ENCODE results near the gene OST4.

The OST4 gene

DNA sequence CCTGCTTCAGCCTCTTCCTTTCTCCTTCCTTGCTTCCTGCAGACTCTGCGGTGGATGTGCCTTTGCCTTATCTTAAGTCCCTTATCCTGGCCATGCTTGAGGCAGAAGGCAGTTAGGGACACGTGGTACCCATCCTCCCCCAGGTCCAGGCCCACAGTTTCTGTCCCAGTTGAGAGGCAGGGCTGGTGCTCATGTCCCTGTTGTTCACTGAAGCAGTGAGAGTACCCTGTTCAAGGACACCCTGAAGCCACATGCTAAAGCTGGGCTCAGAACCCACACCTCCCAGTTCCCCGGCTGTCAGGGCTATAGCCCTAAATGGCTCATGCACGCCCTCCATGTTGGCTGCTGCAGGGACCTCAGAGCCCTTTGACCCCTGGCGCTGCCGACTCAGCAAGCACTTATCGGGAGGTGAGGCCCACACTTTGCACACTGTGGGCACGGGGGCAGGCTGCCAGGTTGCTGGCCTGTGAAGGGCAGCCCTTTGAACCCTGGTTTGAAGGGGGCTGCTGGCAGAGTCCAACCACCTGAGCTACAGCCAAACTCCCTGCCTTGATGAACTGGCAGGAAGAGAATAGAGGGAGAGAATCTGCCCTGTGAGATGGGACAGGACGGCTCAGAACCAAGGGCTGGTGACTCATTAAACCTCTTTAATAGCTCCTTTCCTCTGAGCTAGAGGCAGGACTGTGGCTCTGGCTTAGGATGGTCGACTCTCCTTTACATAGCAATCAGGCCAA is 21.4 kb upstream of the OST4 start:
- no peak for DNase-seq

DNA sequence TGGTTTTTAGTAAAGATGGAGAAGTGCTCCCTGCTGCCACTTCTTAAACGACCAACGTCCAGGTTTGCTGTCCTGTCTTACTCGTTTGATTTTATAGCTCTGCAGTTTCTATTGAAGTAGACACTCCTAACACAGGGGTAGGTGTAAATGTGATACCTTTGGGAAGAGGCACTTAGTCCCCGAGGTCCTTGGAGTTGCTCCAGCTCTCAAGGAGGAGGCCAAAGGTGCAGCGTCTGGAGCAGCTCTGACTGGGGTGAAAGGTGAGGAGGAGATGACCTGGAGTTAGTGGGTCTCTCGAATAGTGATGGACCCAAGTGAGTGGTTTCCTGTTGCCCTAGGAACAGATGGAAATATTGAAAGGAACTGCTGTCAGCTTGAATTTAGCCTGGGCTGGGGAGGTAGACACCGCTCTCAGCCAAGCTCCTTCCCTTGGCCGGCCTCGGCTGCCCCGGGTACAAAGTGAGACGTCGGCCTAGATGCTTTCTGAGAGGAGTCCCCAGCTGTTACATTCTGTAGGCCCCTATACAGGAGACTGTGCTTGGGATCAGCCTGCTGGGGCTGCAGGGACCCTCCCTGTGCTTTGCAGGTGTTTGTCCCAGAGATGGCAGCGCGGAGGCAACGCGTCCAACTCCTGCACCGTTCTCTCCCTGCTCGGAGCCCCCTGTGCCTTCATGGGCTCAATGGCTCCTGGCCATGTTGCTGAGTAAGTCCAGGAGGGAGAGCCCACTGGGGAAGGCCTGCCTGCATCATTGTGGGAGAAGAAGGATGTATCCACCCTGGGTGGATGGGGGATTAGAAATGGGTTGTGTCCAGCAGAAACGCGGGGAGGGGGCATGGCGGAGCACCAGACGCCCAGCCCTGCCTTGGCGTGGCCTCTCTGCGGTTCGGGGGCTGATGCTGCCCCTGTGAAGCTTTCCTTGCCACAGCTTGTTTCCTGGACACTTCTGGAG is 20.6 kb upstream of the OST4 start:
- DNase-seq: no peak

DNA sequence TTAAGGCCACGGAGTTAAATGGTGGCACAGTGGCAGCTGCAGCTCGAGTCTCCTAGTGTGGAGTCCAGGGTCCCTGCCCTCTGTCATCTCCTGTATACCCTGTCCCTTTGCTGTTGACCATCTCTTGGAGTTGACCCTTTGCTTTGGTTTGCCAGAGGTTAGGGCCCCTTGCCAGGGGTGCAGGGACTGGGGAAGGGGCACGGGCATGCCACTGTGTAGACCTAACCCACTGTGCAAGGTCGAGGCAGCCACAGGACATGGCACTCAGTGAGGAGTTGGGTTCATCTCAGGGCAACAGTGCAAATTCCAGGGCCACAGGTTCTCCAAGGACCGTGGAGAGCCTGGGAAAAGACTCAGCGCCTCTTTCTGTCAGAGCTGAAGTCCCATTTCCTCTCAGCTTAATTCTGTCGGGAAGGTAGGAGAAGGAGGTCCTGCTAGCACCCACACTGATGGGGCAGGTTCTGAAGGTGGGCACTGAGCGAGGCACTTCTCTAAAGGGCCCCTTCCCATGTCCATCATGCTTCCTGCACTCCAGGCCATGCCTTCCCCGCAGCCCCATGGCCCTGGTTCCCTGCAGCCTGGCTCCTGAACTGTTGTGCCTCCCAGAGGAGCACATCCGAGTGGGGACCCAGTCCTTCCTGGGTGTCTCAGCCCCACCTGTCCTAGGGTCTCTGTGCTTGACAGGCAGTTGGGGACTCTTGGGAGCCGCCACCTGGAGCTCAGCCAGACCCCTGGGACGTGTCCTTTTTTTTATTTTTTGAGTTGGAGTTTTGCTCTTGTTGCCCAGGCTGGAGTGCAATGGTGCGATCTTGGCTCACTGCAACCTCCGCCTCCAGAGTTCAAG is 17.9 kb upstream of the OST4 start:
- no peak for DNase-seq

DNA sequence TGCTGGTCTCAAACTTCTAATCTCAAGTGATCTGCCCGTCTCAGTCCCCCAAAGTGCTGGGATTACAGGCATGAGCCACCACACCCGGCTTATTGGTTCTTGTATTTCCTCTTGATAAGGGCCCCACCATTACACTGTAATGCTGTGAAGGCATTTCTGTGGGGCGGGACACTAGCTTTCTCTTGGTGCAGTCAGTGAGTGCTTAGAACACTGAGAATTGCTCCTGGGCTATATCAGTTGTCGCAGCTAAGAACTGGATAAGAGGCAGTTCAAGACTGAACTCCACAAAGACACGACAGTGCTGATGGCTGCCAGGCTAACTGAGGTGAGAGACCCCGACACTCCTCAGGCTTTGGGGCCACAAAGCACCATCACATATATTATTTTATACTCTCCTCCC is 17.2 kb upstream of the OST4 start:
- no peak for DNase-seq

DNA sequence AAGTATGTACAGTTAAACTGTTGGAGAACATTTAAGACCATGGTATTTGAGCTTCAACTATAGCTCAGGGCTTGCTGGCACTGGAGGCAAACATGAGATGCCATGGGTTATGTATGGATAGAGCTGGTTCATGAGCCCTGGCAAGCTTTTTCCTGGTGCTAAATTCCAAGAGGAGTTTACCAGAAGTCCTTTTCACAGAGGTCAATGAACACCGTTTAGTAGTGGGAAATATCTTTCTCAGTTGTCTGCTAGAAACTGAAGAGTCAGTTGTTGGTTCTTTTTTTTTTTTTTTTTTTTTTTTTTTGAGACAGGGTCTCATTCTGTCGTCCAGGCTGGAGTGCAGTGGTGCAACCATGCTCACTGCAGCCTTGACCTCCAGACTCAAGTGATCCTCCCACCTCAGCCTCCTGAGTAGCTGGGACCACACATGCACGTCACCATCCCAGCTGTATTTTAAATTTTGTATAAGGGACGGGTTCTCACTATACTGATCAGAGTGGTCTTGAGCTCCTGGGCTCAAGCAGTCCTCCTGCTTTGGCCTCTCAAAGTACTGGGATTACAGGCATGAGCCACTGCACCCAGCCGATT is 16.5 kb upstream of the OST4 start:
- no peak for DNase-seq

DNA sequence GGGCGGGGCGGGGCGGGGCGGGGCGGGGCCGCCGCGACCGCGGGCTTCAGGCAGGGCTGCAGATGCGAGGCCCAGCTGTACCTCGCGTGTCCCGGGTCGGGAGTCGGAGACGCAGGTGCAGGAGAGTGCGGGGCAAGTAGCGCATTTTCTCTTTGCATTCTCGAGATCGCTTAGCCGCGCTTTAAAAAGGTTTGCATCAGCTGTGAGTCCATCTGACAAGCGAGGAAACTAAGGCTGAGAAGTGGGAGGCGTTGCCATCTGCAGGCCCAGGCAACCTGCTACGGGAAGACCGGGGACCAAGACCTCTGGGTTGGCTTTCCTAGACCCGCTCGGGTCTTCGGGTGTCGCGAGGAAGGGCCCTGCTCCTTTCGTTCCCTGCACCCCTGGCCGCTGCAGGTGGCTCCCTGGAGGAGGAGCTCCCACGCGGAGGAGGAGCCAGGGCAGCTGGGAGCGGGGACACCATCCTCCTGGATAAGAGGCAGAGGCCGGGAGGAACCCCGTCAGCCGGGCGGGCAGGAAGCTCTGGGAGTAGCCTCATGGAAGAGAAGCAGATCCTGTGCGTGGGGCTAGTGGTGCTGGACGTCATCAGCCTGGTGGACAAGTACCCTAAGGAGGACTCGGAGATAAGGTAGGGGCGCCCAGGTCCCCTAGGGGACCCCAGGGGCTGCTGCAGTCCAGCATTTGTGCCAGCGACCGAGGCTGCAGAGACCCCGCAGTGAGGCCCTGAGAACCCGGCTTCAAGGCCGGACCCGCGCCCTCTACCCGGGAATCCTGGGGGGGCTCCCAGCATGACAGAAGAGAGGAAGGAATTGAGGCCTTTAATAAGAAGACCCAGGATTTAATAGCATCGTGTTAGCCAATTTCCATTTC is 15.5 kb upstream of the OST4 start, which contains the start of gene KHK:
Gene KHK, plus strand, starts transcription at position 49 of the 870 bp plus-strand sequence. Its CDS starts 488 bp downstream, at position 537.
- DNase-seq: peak; percentile 71 to 92 (median 90)

DNA sequence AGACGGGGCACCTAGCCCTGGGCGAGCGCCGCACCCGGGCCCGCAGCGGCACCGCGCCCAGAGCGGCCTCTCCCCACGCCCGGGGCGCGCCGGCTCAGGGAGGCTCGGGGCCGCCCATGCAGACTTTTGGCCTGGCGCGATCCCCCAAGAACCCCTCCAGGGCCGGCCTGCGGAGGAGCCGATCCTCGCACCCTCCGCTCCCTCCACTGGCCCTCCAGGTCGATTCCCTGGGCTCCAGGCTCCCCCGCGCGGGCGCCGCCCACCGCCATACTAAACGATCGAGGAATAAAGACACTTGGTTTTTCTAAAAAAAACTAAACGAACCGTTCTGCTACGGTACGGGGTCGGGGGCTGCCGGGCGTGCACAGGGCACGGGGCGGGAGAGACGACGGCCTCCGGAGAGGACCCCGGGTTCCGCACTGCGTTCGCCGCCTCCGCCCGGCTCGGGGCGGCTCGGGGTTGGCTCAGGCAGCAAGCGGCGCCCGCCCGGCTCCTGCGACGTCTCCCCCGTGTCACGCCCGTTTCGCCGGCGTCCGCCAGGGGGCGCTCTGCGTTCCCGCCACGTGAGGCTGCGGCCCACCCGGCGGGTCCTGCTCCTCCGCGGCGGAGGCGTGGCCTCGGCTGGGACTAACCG is 14.8 kb upstream of the OST4 start:
- DNase-seq: peak; percentile 97 to 98 (median 97)

DNA sequence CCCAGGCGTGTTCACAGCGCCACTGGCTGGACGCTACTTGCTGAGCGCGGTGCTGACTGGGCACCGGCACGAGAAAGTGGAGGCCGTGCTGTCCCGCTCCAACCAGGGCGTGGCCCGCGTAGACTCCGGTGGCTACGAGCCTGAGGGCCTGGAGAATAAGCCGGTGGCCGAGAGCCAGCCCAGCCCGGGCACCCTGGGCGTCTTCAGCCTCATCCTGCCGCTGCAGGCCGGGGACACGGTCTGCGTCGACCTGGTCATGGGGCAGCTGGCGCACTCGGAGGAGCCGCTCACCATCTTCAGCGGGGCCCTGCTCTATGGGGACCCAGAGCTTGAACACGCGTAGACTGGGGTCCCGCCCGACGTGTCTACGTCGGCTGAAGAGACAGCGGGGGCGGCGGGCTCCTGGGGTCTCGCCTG is 14.2 kb upstream of the OST4 start:
- DNase-seq: peak in 2 of 3 experiments; percentile 70 to 79

DNA sequence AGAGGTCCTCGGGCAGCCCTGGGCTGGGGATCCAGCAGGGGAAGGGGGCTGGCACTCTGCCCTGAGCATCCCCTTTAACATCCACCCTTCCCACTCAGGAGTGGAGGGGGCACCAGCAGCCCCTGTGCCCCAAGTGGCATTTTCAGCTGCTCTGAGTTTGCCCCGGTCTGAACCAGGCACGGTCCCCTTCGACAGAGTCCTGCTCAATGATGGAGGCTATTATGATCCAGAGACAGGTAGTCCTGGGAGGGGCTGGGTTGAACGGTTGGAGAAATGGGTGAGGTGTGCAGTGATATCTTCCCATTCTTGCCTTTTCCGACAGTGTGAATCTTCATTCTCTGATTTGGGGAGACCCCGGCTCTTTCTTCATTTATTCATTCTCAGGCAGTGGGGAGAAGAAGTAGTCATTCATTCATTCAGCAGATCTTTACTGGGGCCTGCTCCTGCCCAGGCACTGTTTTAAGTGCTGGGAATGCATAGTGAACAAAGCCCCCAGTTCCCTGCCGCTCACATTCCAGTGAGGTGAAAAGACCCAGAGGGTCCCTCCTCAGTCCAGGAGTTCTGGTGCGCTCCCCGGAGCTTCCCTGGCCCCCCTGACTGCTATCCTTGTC is 13.7 kb upstream of the OST4 start:
- DNase-seq: no peak

DNA sequence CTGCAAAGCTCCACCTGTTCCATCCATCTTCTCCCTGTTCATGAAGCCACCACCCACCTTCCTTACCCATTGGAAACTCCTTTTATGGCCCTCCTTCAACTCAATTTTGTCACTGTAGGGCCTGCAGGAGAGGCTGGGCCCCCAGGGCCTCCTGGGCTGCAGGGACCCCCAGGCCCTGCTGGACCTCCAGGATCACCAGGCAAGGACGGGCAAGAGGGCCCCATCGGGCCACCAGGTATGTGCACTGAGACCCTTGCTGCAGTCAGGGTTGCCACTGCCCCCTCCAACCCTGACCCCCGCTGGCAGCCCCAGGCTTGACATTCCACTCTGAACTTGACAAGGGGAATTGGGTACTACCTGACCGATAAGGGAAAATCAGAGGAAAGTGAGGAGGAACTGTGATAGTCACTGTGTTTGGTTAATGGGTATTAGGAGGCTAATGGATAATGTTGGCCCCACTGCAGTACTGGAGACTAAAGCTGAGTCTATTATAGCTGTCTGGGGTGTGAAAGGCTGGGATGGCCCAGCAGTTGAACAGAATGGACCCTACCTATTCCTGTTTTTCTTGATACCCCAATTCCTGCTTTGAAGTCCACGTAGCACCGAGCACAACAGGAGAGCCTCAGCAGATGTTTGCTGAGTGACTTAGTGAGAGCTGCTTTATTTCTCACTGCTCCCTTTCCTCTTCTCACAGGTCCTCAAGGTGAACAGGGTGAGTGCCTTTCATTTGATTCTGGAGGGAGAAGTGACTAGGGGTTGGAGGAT is 13.0 kb upstream of the OST4 start:
- DNase-seq: no peak

DNA sequence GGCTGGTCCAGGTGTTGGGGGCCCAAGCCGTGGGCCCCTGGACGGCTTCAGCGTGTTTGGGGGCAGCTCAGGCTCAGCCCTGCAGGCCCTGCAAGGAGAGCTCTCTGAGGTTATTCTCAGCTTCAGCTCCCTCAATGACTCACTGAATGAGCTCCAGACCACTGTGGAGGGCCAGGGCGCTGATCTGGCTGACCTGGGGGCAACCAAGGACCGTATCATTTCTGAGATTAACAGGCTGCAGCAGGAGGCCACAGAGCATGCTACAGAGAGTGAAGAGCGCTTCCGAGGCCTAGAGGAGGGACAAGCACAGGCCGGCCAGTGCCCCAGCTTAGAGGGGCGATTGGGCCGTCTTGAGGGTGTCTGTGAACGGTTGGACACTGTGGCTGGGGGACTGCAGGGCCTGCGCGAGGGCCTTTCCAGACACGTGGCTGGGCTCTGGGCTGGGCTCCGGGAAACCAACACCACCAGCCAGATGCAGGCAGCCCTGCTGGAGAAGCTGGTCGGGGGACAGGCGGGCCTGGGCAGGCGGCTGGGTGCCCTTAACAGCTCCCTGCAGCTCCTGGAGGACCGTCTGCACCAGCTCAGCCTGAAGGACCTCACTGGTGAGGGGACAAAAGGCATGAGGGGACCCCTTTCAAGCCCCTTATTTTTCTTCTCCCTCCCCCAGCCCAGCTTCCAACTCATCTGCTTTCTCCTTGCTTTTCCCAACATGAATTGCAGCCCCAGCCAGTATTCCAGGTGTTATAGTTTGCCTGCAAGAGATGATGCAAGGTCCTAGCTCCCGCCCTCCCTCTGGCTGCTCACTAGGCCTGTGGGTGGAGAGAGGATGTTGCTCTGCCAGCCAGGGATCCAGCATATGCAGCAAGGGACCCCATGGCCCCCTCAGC is 12.2 kb upstream of the OST4 start:
- no peak for DNase-seq

DNA sequence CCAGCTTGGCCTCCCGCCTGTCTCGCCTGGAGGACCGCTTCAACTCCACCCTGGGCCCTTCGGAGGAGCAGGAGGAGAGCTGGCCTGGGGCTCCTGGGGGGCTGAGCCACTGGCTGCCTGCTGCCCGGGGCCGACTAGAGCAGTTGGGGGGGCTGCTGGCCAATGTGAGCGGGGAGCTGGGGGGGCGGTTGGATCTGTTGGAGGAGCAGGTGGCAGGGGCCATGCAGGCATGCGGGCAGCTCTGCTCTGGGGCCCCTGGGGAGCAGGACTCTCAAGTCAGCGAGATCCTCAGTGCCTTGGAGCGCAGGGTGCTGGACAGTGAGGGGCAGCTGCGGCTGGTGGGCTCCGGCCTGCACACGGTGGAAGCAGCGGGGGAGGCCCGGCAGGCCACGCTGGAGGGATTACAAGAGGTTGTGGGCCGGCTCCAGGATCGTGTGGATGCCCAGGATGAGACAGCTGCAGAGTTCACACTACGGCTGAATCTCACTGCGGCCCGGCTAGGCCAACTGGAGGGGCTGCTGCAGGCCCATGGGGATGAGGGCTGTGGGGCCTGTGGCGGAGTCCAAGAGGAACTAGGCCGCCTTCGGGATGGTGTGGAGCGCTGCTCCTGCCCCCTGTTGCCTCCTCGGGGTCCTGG is 11.4 kb upstream of the OST4 start:
- DNase-seq: no peak

DNA sequence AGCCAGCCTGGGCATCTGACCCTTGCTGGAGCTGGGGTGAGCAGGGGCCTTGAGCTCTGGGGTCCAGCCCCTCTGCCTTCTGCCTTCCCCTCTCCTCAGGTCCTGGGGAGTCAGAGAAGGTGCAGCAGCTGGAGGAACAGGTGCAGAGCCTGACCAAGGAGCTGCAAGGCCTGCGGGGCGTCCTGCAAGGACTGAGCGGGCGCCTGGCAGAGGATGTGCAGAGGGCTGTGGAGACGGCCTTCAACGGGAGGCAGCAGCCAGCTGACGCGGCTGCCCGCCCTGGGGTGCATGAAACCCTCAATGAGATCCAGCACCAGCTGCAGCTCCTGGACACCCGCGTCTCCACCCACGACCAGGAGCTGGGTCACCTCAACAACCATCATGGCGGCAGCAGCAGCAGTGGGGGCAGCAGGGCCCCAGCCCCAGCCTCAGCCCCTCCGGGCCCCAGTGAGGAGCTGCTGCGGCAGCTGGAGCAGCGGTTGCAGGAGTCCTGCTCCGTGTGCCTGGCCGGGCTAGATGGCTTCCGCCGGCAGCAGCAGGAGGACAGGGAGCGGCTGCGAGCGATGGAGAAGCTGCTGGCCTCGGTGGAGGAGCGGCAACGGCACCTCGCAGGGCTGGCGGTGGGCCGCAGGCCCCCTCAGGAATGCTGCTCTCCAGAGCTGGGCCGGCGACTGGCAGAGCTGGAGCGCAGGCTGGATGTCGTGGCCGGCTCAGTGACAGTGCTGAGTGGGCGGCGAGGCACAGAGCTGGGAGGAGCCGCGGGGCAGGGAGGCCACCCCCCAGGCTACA is 10.7 kb upstream of the OST4 start:
- DNase-seq: no peak

DNA sequence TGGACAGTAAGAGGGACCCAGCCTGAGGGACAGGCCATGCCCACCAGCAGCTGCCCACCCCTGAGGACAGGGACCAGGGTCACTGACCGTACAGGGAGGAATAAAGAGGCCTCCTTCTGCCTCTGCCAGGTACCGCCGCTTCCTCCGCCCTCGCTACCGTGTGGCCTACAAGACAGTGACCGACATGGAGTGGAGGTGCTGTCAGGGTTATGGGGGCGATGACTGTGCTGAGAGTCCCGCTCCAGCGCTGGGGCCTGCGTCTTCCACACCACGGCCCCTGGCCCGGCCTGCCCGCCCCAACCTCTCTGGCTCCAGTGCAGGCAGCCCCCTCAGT is 9.1 kb upstream of the OST4 start:
- no peak for DNase-seq

DNA sequence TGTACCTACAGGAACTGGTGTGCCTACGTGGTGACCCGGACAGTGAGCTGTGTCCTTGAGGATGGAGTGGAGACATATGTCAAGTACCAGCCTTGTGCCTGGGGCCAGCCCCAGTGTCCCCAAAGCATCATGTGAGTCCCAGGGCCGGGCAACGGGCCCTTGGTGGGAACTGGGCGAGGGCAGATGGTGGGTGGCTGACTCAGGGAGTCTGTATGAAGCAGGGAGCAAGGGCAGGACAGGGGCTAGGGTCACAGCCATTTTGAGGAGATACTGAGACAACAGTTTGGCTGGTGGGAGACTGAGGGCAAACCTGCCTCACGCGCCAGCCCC is 8.7 kb upstream of the OST4 start:
- DNase-seq: no peak

DNA sequence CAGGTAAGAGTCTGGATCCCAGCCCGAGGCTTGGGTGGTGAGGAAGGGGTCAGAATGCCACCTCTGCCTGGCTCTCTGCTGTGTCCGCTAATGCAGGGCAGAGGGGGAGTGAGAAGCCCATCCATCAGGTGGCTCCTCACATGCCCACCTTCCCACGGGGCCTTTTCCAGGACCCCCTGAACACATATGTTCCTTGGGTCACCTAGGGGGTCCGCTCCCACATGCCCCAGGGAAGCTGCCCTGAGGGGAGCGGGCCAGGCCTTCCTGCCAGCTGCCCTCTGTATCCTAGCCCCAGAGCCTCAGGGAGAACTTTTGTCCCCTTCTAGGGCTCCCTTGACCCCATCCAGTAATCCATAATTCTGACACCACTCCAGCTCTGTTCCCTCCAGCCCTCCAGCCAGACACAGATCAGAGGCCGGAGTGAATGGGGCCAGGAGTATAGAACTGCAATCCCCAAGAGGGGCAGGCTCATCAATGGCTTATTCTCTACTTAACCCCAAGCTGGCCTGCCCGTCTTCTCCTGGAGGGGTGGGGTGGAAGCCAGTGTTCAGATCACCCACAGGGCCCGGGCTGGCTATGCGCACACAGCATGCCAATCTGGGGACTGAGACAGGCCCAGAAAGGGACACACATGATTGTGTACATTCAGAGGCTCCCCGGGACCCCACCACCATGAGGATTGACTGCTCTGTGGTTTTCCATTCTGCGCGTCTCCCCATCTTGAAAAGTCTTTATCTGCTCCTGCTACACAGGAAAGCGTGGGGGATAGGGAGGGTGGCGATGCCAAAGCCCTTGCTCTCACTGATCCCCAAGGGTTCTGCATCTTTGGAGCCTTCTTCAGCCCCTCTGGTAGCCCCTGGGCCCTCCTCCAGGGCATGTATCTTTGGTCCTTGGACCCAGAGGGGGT is 8.0 kb upstream of the OST4 start:
- DNase-seq: no peak

Data from NCI-H1417 (cell line).